ES-I3 (cell line): ENCODE measurements around the gene THY1.
"Not testable (repeated sequence)": the region's sequence is repeated elsewhere in the genome, so short reads cannot be mapped to it uniquely, and the experiment has no call there.

Source experiments
- H3K36me3 ChIP-seq: 2 replicates; pipeline ENCODE4 v1.6.1; 2013; ENCODE audit warnings: mild to moderate bottlenecking, low read length, control low read depth, moderate library complexity; ENCODE audit not compliant: insufficient read depth
- H3K4me1 ChIP-seq: 2 replicates; pipeline ENCODE4 v1.6.1; 2013; ENCODE audit warnings: mild to moderate bottlenecking, control low read depth, low read length; ENCODE audit not compliant: insufficient read depth
- H3K9ac ChIP-seq: 2 replicates; pipeline ENCODE4 v1.6.1; 2013; ENCODE audit warnings: low read depth, mild to moderate bottlenecking, low read length, moderate library complexity
- H3K9me3 ChIP-seq: 2 replicates; pipeline ENCODE4 v1.6.1; 2013; ENCODE audit warnings: mild to moderate bottlenecking, low read length, moderate library complexity; ENCODE audit not compliant: control insufficient read depth, insufficient read depth

Gene THY1

GRCh38 chr11:119418759-119419158 lies 4.2 kb downstream of the THY1 start:
- Histone ChIP-seq H3K9me3 (no peaks in the 10 kb centered on the region), H3K9ac (no peak overlapping the region), H3K36me3 (peaks cover 32% of the 10 kb centered on the region), H3K4me1 (peaks cover 36% of the 10 kb centered on the region; the same call in 1 of the 2 replicates)

- H3K9ac ChIP-seq, result no peak overlapping the region
- H3K4me1 ChIP-seq, result peaks cover 36% of the 10 kb centered on the region; the same call in 1 of the 2 replicates
- peaks cover 32% of the 10 kb centered on the region for H3K36me3 ChIP-seq
- no peaks in the 10 kb centered on the region for H3K9me3 ChIP-seq
Observed at GRCh38 chr11:119417726-119418540, 5.0 kb downstream of the THY1 start.

DNA sequence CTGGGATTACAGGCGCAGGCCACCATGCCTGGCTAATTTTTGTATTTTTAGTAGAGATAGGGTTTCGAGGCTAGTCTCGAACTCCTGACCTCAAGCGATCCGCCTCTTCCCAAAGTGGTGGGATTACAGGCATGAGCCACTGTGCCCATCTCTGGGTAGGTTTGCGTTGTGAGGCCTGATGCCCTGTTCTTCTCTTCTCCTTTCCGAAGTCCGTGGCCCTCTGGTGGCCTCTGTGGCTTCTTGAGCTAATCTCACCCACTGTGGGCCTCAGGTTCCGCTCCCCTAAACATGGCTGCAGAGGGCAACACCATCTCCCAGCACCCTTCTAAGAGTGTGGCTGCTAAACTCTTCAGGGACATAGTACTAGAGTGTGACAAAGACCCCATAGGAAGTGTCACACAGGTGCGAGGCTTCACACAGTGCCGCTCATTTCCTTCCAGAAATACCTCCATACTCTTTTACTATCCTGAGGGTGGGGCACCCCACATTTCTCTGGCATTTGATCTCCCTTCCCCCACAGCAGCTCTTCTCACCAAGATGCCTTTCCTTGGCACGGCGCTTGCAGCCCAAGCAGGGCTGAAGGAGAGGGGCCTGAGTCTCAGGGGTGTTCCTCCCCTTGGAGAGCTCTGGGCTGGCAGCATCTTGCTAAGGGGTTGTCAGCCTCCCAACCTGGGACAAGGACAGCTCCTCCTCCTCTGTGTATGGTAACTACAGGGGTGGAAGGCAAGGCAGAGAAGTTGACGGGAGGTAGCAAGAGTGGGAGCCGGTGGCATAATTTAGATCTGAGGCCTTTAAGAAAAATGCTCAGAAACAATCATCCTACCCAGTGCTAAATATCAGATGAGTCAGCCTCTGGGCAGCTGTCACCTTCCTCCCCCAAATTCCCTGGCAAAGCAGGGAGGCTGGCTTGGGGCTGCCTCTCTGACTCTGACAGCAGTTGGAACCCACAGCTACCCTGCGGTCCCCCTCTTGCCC lies 6.1 kb downstream of the THY1 start:
- Histone ChIP-seq H3K9ac (no peak overlapping the region), H3K36me3 (peaks cover 32% of the 10 kb centered on the region), H3K4me1 (peaks cover 36% of the 10 kb centered on the region; the same call in 1 of the 2 replicates), H3K9me3 (no peaks in the 10 kb centered on the region)

DNA sequence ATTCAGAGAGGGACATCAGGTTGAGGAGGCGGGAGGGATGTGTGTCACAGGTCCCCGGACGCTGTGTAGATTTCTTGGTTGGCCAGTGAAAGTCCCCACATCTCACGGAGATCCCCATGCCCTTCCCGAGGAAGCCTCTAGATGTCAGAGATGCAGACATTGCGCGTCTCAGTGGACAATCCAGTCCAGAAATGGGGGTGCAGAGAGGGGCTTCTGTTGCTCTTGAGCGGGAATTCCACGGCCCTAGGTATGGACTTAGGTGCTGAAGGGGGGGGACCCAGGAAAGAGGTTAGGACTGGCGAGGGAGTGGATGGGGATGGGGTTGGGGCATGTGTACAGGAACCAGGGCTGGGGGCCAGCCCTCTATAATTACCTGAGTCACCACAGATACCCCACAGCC lies 7.0 kb downstream of the THY1 start:
- peaks cover 35% of the 10 kb centered on the region; the same call in 1 of the 2 replicates for H3K4me1 ChIP-seq
- H3K9me3 ChIP-seq, result no peaks in the 10 kb centered on the region
- peaks cover 27% of the 10 kb centered on the region for H3K36me3 ChIP-seq
- H3K9ac ChIP-seq, result no peak overlapping the region

DNA sequence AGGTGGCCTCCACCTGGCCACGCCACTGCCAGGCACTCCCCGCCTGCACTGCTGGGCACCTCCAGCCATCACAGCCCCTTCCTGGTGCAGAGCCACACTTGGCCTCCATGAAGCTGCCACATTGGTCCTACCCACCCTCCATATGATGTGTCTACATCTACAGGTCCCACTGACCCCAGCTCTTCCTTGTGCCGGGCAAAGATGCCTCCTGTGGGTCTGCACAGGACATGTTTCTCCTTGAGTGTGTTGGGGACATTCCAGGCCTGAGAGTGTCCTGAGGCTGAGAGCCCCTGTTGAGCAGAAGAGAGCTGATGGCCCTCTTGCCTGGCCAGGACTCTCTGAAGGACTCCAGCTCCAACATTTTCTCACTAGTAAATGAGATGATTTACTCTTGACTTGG lies 7.5 kb downstream of the THY1 start:
- no peak overlapping the region for H3K9ac ChIP-seq

DNA sequence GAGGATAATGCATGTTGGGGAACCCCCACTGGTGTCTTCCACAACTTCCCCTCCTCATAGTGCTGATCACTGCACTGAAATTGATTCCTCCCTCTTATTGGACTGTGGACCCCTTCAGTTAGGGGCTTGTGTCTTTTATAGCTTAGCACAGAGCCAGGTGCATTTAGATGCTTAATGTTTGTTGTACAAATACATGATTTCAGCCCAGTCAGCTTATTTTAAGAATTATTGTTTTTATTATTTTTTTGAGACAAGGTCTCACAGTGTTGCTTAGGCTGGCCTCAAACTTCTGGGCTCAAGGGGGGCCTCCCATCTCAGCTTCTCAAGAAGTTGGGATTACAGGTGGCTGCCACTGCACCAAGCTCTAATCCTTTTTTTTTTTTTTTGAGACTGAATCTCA lies 8.2 kb downstream of the THY1 start:
- Histone ChIP-seq H3K4me1 (peaks cover 24% of the 10 kb centered on the region; the same call in 1 of the 2 replicates), H3K9me3 (no peaks in the 10 kb centered on the region), H3K36me3 (peaks cover 14% of the 10 kb centered on the region), H3K9ac (no peak overlapping the region)

More for the DNA sequence above, 7.5 kb downstream of the THY1 start:
- Histone ChIP-seq H3K9me3 (no peaks in the 10 kb centered on the region), H3K4me1 (peaks cover 31% of the 10 kb centered on the region; the same call in 1 of the 2 replicates), H3K36me3 (peaks cover 22% of the 10 kb centered on the region)

DNA sequence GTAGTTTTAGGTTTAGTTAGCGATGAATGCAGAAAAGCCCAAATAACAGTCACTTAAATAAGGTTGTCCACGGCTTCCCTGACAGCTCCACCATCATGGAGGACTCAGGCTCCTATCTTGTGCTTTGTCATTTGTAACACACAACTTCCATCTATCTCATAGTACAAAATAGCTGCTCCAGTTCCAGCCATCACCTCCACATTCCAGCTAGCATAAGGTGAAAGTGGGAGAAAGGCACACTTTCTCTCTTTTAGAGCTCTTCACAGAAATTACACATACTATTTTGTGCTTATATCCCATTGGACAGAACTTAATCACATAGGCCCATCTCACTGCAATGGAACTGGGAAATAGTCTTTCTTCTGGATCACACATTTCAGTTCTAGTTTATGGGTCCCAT lies 8.7 kb downstream of the THY1 start:
- H3K9me3 ChIP-seq, result no peaks in the 10 kb centered on the region
- H3K36me3 ChIP-seq, result peaks cover 10% of the 10 kb centered on the region; the same call in 1 of the 2 replicates
- no peak overlapping the region for H3K9ac ChIP-seq
- peaks cover 20% of the 10 kb centered on the region; the same call in 1 of the 2 replicates for H3K4me1 ChIP-seq

GRCh38 chr11:119412072-119412471 lies 10.9 kb downstream of the THY1 start:
- Histone ChIP-seq H3K4me1 (0 out of 2 replicates have a peak, but pooled peaks cover 5% of the 10 kb centered on the region), H3K9ac (no peak overlapping the region), H3K9me3 (no peaks in the 10 kb centered on the region), H3K36me3 (no peaks in the 10 kb centered on the region)

- H3K9me3 ChIP-seq, result no peaks in the 10 kb centered on the region
- H3K4me1 ChIP-seq, result no peaks in the 10 kb centered on the region
- no peak overlapping the region for H3K9ac ChIP-seq
- no peaks in the 10 kb centered on the region for H3K36me3 ChIP-seq
Observed at GRCh38 chr11:119410501-119410900, 12.5 kb downstream of the THY1 start.

GRCh38 chr11:119409731-119410130 lies 13.2 kb downstream of the THY1 start:
- Histone ChIP-seq H3K9me3 (no peaks in the 10 kb centered on the region), H3K36me3 (no peaks in the 10 kb centered on the region), H3K9ac (no peak overlapping the region), H3K4me1 (no peaks in the 10 kb centered on the region)

DNA sequence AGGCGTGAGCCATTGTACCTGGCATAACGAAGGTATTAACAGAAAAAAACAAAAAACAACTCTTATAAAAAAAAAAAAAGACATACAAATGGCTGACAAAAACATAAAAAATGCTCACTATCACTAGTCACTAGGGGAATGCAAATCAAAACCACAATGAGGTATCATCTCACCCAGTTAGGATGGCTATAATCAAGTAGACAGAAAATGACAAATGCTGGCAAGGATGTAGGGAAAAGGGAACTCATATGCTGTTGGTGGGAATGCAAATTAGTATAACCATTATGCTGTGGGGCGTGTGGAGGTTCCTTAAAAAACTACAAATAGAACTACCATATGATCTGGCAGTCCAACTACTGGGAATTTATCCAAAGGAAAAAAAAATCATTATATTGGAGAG lies 17.0 kb downstream of the THY1 start:
- Histone ChIP-seq H3K9ac (no peak overlapping the region), H3K36me3 (no peaks in the 10 kb centered on the region), H3K9me3 (no peaks in the 10 kb centered on the region), H3K4me1 (no peaks in the 10 kb centered on the region)

- not testable (repeated sequence) for H3K9me3 ChIP-seq, H3K4me1 ChIP-seq, H3K9ac ChIP-seq, H3K36me3 ChIP-seq
Observed at GRCh38 chr11:119405448-119405847, 17.5 kb downstream of the THY1 start.

- Histone ChIP-seq H3K9me3 (no peaks in the 10 kb centered on the region), H3K9ac (no peak overlapping the region), H3K4me1 (no peaks in the 10 kb centered on the region), H3K36me3 (no peaks in the 10 kb centered on the region)
Observed at GRCh38 chr11:119404872-119405271, 18.1 kb downstream of the THY1 start.

GRCh38 chr11:119403021-119403420 lies 20.0 kb downstream of the THY1 start:
- H3K9ac ChIP-seq, result no peak overlapping the region
- no peaks in the 10 kb centered on the region for H3K36me3 ChIP-seq
- H3K9me3 ChIP-seq, result no peaks in the 10 kb centered on the region; the same call in 1 of the 2 replicates
- no peaks in the 10 kb centered on the region for H3K4me1 ChIP-seq
